ENCODE data around the gene TLE2. TPM values are rescaled to one million over a fixed set of nuclear protein-coding genes. Genes with fewer than 3 reads are reported as not detected.

TLE2 gene
- total RNA-seq, 1 experiment from 2014 or later: 35.6 TPM

GRCh38 chr19:3054265-3054971 is 25.3 kb upstream of the TLE2 start (continued):
- TF ChIP-seq REST (IDR thresholded peaks at IDR 0.05; ENCODE audit: low read depth): no peak

GRCh38 chr19:3053780-3054179 is 24.7 kb upstream of the TLE2 start:
- Histone ChIP-seq H3K4me3 (replicated peaks in 1 of 2; ENCODE audit: low read depth in 1 of 2, low read length in 2 of 2) (no peak overlapping the region), H2AFZ (ENCODE audit: low read depth, low read length, poor library complexity, severe bottlenecking) (no peak overlapping the region), H3K79me2 (ENCODE audit: insufficient read depth, low read length) (peaks cover 15% of the 10 kb centered on the region; the same call in 1 of the 2 replicates), H3K9me2 (ENCODE audit: insufficient read depth) (no peaks in the 10 kb centered on the region), H3K9ac (ENCODE audit: low read length) (no peak overlapping the region), H3K27me3 (ENCODE audit: insufficient read depth, low read length) (no peaks in the 10 kb centered on the region), H3K27ac (ENCODE audit: low read depth, low read length) (no peak overlapping the region), H3K36me3 (ENCODE audit: control insufficient read depth in 1 of 2, insufficient read depth in 2 of 2, low read length in 2 of 2) (peaks cover 8 to 15% of the 10 kb centered on the region in 2 experiments; a peak in 3 of 4 replicates), H4K20me1 (ENCODE audit: insufficient read depth) (no peaks in the 10 kb centered on the region), H3K9me3 (ENCODE audit: control insufficient read depth in 1 of 2, insufficient read depth in 1 of 2, low read depth in 1 of 2, low read length in 2 of 2) (no peaks in the 10 kb centered on the region), H3K4me2 (ENCODE audit: low read length) (no peak overlapping the region), H3K4me1 (ENCODE audit: control insufficient read depth in 1 of 2, insufficient read depth in 2 of 2, low read length in 2 of 2) (peaks cover 25 to 51% of the 10 kb centered on the region in 2 experiments)
- CTCF ChIA-PET: interaction anchor here (1.4 kb wide), 1 partner anchor 55 kb away, joined by 3 read pairs; no protein-coding TSS in a partner anchor
- ATAC-seq: no peak
- POLR2A ChIA-PET: interaction anchor here (1.2 kb wide), 1 partner anchor 14 kb away, joined by 4 read pairs; no protein-coding TSS in a partner anchor
- BruUV-seq (replicated peaks): no TSS peak
- intact Hi-C loops (cut with micrococcal nuclease): no loop called here
- RAD21 ChIA-PET (ENCODE audit: low non-redundant PET in 1 of 2, low total read pairs in 2 of 2, uncharacterized antibody in 2 of 2, unreplicated experiment in 2 of 2): no interaction called here
- no peak for DNase-seq (ENCODE audit: low read depth, low spot score)
- no peak for TF ChIP-seq YY1 (IDR thresholded peaks at IDR 0.05; ENCODE audit: extremely low read depth, insufficient replicate concordance, low read depth, low read length)
- no peak for TF ChIP-seq FOSL1 (IDR thresholded peaks at IDR 0.05; ENCODE audit: low read depth)
- TF ChIP-seq RAD21 (IDR thresholded peaks at IDR 0.05; ENCODE audit: low read depth): no peak
- TF ChIP-seq EGR1 (IDR thresholded peaks at IDR 0.05; ENCODE audit: low read depth): no peak
- no peak for TF ChIP-seq ATF3 (IDR thresholded peaks at IDR 0.05)
- TF ChIP-seq SRF (IDR thresholded peaks at IDR 0.05; ENCODE audit: low read depth): no peak
- TF ChIP-seq EZH2 (IDR thresholded peaks at IDR 0.05): no peak
- no peak for TF ChIP-seq ZFX (IDR thresholded peaks at IDR 0.05)
- TF ChIP-seq SIN3A (IDR thresholded peaks at IDR 0.05; ENCODE audit: low read depth): no peak
- TF ChIP-seq MAX (IDR thresholded peaks at IDR 0.05): no peak
- TF ChIP-seq REST (IDR thresholded peaks at IDR 0.05; ENCODE audit: low read depth): no peak
- TF ChIP-seq ZBTB33 (IDR thresholded peaks at IDR 0.05; ENCODE audit: extremely low read depth, insufficient replicate concordance, low read length): no peak
- TF ChIP-seq TCF7L2 (IDR thresholded peaks at IDR 0.05; ENCODE audit: borderline replicate concordance, extremely low read depth, insufficient read depth, insufficient read length): no peak
- TF ChIP-seq CEBPB (IDR thresholded peaks at IDR 0.05; ENCODE audit: low read depth): no peak
- no peak for TF ChIP-seq POLR2A (IDR thresholded peaks at IDR 0.05; ENCODE audit: borderline replicate concordance, extremely low read depth, insufficient read depth, insufficient read length)

All from HCT116 (cell line).